NCI-H2107 treated with DMSO at 0.1 percent for 48 hours (cell line): ENCODE results near the gene PDIA2.
A peak's percentile ranks its signal among the peaks of the same experiment; 100 is the strongest.
"Not testable (repeated sequence)": the region's sequence is repeated elsewhere in the genome, so short reads cannot be mapped to it uniquely, and the experiment has no call there.

Experiments used
- DNase-seq: peaks from one replicate; lab custom pipeline; 2025; ENCODE audit not compliant: unreplicated experiment; lab: John Stamatoyannopoulos, UW

PDIA2 gene, protein sequence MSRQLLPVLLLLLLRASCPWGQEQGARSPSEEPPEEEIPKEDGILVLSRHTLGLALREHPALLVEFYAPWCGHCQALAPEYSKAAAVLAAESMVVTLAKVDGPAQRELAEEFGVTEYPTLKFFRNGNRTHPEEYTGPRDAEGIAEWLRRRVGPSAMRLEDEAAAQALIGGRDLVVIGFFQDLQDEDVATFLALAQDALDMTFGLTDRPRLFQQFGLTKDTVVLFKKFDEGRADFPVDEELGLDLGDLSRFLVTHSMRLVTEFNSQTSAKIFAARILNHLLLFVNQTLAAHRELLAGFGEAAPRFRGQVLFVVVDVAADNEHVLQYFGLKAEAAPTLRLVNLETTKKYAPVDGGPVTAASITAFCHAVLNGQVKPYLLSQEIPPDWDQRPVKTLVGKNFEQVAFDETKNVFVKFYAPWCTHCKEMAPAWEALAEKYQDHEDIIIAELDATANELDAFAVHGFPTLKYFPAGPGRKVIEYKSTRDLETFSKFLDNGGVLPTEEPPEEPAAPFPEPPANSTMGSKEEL

DNA sequence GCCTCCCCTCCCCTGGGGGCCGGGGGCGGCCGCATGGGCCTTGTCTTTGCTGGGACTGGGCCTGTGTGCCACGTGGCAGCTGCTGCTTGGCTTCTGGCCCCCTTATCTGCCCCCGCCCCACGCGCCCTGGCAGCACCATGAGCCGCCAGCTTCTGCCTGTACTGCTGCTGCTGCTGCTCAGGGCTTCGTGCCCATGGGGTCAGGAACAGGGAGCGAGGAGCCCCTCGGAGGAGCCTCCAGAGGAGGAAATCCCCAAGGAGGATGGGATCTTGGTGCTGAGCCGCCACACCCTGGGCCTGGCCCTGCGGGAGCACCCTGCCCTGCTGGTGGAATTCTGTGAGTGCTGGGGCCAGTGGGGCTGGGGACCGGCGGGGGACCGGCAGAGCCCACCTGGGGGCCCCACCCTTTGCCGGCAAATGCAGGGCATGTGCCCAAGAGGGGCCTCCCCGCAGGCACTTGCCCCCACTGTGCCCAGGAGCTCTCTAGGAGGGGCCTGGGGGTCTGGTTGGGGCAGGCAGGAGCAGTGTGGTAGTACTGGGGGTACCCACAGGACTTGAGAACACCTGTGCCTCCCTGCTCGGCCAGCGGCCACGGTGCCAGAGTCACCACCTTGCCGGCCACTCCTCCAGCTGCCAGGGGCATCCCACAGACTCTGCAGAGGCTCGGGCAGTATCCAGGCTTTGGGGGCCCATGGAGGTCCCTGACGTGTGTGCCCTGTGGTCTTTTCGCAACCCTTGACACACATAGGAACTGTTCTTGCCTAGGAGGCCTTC lies at the start of gene PDIA2:
Gene PDIA2 (plus strand): TSS at position 132 of the 773 bp plus-strand sequence. CDS start 6 bp downstream, at position 138.
- no peak for DNase-seq

DNA sequence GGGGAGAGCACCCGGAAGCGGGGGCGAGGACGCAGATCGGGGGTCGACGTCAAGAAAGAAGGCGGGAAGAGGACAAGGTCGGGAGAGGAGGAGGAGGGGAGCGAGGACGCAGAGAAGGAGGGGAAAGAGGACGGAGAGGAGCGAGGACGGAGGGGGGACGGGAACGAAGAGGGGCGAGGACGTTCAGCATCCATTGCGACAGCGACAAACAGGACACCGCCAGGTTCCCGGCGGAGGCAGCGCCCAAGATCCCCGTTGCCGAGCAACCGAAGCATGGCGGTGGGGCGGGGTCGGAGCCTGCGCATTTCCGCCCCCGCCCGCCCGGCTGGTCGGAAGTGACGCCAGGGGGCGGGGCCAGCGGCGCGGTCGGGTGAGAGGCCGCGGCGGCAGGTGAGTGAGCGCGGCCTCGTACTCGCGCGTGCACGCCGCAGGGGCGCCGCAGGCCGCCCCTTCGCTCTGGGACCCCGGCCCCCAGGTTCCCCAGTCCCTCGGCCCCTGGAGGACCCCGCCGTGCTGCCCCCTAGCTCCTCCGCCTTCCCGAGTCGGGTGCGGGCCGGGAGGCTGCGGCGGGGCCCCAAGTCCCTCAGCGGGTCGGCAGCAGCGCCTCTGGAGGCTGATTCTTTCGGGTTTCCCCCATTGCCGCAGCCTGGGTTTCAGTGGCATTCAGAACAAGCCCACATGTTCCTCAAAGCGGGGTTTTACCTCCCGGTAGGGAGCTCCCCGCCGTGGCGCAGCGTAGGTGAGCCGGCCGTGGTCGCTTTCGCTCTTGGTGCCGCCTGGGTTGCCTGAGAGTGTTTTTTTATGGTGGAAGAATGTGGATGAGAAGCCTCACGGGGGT lies 48.3 kb upstream of the PDIA2 start, which contains the start of gene FAM234A:
Gene FAM234A (plus strand): TSS at position 354 of the 838 bp plus-strand sequence. CDS start 19,593 bp downstream, outside the sequence.
- DNase-seq, result peak; percentile 57

DNA sequence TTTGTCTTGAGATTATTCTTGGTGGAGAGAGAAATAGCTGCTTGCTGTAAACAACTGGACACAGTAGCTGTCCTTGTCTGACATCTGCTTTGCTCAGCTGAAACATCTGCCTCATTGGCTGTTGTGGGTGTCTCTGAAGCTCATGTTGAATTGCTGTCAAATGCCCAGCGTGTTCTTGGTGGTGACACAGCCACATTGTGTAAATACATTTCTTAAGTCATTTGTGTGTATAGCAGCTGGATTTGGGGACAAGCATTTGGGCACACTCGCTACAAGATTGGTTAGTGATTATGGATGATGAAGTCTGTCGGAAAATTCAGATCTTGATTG lies 43.1 kb upstream of the PDIA2 start:
- DNase-seq, result no peak

DNA sequence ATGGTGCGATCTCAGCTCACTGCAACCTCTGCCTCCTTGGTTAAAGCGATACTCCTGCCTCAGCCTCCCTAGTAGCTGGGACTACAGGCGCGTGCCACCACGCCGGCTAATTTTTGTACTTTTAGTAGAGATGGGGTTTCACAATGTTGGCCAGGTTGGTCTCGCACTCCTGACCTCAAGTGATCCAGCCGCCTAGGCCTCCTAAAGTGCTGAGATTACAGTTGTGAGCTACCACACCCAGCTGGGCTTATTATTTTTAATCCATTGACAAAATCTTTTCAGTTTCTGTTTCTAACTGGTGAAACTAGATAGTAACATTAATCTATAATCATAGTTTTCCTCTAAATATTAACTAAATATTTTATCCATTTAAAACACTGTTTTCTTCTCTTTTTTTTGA lies 42.4 kb upstream of the PDIA2 start:
- DNase-seq, result no peak

DNA sequence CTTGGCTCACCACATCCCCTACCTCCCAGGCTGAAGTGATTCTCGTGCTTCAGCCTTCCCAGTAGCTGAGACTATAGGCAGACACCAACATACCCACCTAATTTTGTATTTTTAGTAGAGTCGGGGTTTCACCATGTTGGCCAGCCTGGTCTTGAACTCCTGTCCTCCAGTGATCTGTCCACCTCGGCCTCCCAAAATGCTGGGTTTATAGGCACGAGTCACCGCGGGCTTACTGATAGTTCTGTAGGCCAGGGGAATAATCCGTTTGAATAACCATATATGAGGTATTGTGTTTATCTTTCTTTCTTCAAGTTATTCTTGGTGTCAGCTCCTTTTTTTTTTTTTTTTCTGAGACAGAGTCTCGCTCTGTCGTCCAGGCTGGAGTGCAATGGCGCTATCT lies 40.7 kb upstream of the PDIA2 start:
- no peak for DNase-seq

DNA sequence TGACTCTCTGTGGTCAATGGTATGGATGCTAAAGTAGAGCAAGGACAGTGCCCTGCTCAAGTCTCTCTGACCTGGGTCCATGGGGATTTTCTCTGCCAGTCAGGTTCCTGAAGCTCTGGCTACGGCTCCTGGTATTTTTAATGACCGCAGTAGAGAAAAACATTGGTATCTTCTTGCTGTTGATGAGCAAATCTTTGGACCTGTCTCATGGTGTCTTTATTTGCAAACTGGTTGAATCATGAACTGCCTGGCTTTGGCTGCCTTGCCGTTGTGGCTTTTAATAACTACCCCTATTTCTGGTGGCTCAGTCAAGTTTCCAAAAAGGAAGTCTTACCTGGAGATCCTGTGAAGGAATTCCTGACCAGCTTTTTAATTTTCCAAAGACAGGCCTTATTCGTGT lies 39.6 kb upstream of the PDIA2 start:
- no peak for DNase-seq

DNA sequence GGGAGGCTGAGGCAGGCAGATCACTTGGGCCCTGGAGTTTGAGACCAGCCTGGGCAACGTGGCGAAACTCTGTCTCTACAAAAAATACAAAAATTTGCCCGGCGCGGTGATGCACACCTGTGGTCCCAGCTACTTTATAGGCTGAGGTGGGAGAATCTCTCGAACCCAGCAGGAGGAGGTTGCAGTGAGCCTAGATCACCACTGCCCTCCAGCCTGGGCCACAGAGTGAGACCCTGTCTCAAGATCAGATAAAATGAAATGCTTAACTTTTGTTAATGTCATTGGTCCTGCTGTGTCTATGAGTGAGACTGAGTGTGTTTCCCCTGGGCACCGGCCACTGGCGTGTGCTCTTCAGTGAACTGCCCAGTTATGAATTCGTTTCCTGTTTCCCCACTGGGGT lies 37.9 kb upstream of the PDIA2 start:
- DNase-seq, result no peak

DNA sequence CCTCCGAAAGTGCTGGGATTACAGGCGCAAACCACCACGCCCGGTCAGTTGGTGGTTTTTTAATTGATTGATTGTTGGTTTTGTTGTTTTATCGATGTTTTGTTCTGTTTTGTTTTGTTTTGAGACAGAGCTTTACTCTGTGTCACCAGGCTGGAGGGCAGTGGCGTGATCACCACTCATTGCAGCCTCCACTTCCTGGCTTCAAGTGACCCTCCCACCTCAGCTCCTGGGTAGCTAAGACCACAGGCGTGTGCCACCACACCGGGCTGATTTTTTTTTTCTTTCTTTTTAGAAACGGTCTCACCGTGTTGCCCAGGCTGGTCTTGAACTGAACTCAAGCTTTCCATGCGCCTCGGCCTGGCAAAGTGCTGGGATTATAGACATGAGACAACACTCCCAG lies 35.9 kb upstream of the PDIA2 start:
- DNase-seq, result no peak

DNA sequence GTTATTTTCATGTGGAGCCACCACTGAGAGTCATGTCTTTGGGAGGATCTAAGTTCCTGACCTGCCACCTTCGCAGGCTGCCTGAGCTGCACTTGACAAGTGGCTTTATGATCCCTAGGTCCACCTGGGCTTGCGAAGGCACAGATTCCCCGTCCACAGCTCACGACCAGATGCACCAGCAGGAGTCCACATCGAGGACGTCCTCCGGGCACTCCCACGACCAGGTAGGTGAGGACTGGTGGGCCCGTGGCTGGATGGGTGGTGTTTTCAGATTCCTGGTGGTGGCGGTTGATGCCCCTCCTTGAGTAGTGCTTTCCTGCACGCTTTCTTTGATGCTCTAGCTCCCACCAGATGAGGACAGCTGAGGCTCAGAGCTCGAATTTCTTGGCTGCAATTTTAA lies 33.5 kb upstream of the PDIA2 start:
- no peak for DNase-seq

DNA sequence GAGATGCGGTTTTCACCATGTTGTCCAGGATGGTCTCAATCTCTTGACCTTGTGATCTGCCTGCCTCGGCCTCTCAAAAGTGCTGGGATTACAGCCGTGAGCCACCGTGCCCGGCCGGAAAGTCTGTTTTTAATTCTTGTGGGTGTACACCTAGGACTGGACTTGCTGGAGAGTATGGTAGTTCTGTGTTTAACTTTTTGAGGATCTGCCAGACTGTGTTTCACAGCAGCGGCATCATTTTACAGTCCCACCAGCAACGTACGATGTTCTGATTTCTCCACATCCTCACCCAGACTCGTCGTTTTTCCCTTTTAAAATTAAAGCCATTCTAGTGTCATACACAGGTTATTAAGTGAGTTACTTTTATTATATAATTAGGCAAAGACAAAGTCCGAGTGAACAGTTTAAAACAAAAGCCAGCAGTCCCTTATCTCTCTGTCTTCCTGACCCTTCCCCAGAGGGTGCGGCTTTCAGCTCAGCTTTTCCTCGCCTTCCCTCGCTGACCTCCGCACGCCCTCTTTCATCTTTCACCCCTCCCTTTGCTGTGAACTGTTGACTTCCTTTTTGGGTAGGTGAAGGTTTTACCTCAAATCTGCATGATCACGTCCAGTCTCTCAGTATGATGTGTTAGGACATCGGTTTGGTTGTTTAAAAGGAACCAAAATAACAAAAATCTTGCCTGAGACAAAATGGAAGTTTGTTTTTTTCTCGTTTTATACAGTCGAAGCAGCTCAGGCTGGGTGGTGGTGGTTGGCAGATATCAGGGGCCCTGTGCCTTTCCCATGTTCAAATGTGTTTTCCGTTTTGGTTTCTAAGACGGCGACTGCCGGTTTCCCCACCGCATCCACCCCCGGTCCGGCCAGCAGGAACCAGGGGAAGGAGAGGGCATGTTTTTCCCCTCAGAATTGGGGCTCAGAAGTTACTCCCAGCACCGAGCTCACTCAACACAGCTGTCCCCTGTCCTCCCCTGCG lies 30.3 kb upstream of the PDIA2 start:
- DNase-seq, result no peak

DNA sequence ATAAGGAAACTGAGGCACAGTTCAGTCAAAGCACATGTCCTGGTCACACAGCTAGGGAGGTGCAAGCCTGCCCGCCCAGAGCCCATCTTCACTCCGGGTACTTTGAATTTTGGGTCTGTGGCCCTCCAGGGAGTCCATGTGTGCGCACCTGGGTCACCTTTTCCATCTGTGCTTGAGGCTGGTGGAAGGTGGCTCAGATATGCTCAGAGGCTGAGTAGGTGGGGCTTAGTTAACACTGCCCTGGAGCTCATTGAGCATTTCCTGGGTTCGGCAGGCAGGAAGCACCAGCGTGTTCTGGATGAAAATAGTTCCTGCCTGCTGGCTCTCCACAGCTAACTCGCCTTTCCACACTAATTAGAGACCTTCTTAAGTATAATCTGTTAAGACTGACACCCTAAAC lies 29.1 kb upstream of the PDIA2 start:
- no peak for DNase-seq

DNA sequence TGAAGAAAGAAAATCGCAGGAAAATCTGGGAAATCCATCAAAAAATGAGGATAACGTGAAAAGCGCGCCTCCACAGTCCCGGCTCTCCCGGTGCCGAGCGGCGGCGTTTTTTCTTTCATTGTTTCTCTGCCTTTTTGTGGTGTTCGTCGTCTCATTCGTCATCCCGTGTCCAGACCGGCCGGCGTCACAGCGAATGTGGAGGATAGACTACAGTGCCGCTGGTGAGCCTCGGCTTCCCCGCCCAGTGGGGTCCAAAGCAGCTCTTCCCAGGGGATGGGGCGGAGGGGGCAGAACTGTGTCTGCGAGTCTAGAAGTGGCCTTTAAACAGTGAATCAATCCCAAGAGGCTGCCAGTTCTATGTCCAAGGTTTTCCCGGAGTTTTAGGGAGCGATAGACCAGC lies 28.5 kb upstream of the PDIA2 start:
- DNase-seq, result no peak

DNA sequence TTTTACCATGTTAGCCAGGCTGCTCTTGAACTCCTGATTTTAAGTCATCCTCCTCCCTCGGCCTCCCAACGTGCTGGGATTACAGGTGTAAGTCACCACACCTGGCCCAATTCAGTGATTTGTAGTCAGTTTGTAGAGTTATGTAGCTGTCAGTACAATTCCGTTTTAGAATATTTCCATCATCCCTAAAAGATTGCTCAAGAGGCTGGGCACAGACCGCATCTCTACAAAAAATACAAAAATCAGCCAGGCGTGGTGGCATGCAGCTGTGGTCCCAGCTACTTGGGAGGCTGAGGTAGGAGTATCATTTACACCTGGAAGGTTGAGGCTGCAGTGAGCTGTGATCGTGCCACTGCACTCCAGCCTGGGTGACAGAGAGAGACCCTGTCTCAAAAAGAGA lies 27.8 kb upstream of the PDIA2 start:
- DNase-seq, result no peak

DNA sequence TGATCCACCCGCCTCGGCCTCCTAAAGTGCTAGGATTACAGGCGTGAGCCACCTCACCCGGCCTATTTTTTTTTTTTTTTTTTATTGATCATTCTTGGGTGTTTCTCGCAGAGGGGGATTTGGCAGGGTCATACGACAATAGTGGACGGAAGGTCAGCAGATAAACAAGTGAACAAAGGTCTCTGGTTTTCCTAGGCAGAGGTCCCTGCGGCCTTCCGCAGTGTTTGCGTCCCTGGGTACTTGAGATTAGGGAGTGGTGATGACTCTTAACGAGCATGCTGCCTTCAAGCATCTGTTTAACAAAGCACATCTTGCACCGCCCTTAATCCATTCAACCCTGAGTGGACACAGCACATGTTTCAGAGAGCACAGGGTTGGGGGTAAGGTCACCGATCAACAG lies 24.9 kb upstream of the PDIA2 start:
- not testable (repeated sequence) for DNase-seq

DNA sequence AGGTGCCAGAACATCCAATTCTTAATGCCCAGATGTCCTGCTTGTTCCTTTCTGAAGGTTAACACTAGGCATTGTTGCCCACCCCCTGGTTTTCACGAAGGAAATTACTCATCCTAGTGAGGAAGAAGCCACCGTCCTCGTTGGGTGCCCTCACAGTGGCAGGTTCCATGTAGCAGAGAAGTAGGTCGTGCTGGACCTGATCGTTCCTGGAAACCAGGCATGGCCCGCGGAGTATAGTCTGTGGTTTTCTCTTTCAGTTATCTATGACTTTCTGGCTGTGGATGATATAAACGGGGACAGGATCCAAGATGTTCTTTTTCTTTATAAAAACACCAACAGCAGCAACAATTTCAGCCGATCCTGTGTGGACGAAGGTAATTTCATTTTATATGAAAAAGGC lies 23.7 kb upstream of the PDIA2 start:
- no peak for DNase-seq

DNA sequence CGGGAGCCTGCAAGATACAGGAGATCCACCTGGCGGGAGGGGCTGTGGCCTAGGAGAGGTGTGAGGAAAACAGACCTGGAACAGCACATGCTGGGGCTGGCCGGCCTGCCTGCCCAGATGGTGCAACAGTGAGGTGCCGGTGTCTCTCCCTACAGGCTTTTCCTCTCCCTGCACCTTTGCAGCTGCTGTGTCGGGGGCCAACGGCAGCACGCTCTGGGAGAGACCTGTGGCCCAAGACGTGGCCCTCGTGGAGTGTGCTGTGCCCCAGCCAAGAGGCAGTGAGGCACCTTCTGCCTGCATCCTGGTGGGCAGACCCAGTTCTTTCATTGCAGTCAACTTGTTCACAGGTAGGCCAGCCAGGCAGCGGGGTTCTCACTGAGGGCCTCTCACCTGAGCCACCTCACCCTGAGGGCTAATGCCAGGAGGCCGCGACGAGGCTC lies 23.1 kb upstream of the PDIA2 start:
- no peak for DNase-seq

DNA sequence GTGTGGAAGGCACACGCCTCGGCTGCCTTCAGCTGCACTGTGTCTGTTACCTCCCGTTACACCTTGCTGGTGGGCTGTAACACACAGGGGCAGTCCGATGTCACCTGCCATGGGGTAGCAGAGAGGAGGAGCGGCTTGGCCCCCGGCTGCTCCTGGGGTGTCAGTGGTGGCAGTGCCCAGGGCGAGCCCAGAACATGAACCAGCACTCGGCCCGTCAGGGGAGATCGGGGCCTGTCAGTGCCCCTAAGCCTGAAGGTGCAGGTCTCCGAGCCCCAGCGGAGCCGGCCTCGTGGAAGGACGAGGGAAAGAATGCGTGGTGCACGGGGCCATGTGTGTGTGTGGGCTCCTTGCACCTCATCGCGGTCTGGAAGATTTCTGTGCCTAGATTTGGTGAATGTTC lies 22.6 kb upstream of the PDIA2 start:
- no peak for DNase-seq

DNA sequence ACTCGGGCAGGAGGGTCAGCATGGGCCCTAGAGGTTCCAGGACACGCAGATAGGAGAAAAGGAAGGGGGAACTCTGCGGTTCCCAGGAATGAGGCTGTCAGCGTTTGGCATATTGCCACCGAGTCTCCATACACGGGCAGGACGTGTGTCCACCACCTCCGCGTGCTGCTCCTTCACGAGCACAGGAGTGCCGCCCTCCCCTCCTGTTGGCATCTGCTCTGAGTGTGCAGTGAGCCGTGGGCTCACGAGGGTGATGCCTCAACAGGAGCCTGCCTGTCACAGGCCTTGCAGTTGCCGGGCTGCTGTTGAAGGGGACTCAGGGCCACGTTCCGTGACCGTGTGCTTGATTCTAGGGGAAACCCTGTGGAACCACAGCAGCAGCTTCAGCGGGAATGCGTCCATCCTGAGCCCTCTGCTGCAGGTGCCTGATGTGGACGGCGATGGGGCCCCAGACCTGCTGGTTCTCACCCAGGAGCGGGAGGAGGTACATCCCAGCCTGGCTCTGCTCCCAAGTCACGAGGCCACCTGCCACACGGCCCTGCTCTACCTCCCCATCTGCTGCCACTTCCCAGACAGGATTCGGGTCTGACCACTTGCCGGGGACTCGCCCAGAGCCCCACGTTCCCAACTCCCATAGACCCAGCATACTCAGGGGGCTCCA lies 21.8 kb upstream of the PDIA2 start:
- no peak for DNase-seq

DNA sequence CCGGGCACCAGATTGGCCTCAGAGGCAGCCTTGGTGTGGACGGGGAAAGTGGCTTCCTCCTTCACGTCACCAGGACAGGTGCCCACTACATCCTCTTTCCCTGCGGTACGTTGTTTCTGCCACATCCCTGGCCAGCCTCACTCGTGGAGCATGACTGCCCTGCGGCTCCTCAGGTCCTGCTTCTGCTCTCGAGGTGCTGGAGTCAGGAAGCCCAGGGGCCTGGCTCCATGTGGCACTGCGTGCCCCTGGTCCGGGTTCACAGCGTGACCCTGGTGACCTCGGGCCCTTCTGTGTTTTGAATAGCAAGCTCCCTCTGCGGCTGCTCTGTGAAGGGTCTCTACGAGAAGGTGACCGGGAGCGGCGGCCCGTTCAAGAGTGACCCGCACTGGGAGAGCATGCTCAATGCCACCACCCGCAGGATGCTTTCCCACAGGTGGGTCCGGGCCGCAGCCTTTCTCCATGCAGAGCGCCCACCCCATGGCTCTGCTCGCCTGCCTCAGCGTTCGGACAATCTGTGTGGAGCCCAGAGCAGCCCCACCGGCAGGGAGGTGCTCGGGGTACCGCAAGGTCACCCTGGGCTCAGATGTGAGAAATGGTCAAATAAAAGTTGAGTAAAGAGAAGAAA lies 20.7 kb upstream of the PDIA2 start:
- no peak for DNase-seq
